KMS-11 (cell line): ENCODE data around the gene HIRA.

Experiments used
- H2AFZ ChIP-seq: fragments of 200-600 bp; sonication (generic); 2 replicates; pipeline ENCODE4 v1.6.1; 2016; ENCODE audit warnings: antibody characterized with exemption, mixed run types, low read depth
- H3K27ac ChIP-seq: fragments of 200-600 bp; sonication (generic); 2 replicates; pipeline ENCODE4 v1.6.1; 2016; ENCODE audit warnings: mild to moderate bottlenecking, mixed run types
- H3K27me3 ChIP-seq: fragments of 200-600 bp; sonication (generic); 2 replicates; pipeline ENCODE4 v1.6.1; 2017; ENCODE audit warnings: mild to moderate bottlenecking, low read depth, mixed run types, moderate library complexity; ENCODE audit not compliant: insufficient read depth
- H3K36me3 ChIP-seq: fragments of 200-600 bp; sonication (generic); 2 replicates; pipeline ENCODE4 v1.6.1; 2017; ENCODE audit warnings: mild to moderate bottlenecking, mixed run types; ENCODE audit not compliant: insufficient read depth
- H3K4me1 ChIP-seq: fragments of 200-600 bp; sonication (generic); 2 replicates; pipeline ENCODE4 v1.6.1; 2016; ENCODE audit warnings: mild to moderate bottlenecking, low read depth, mixed run types; ENCODE audit not compliant: poor library complexity, severe bottlenecking
- H3K4me2 ChIP-seq: fragments of 200-600 bp; sonication (generic); 2 replicates; pipeline ENCODE4 v1.7.0; 2016; ENCODE audit warnings: mild to moderate bottlenecking, mixed run types
- H3K4me3 ChIP-seq: fragments of 200-600 bp; sonication (generic); IDR thresholded peaks from 2 replicates; pipeline ENCODE4 v1.6.1; 2017; ENCODE audit warnings: low read depth, low read length, mixed read lengths; ENCODE audit not compliant: insufficient read depth
- H3K79me2 ChIP-seq: fragments of 200-600 bp; sonication (generic); 2 replicates; pipeline ENCODE4 v1.6.1; 2016; ENCODE audit warnings: low read depth, mixed run types; ENCODE audit not compliant: insufficient read depth
- H3K9ac ChIP-seq: fragments of 200-600 bp; sonication (generic); 2 replicates; pipeline ENCODE4 v1.6.1; 2016; ENCODE audit warnings: mild to moderate bottlenecking, mixed run types
- H4K20me1 ChIP-seq: fragments of 200-600 bp; sonication (generic); 2 replicates; pipeline ENCODE4 v1.6.1; 2016; ENCODE audit warnings: mild to moderate bottlenecking, mixed run types; ENCODE audit not compliant: insufficient read depth
- CTCF ChIP-seq: fragments of 200-600 bp; sonication (generic); conservative IDR thresholded peaks from 2 replicates; pipeline ENCODE4 v1.6.1; 2017; ENCODE audit warnings: low read depth, mild to moderate bottlenecking, antibody characterized with exemption, low read length, moderate library complexity, mixed read lengths

The HIRA gene

GRCh38 chr22:19450363-19451175 is 19.0 kb upstream of the HIRA start:
- no peak overlapping the region for H3K4me3 ChIP-seq
- peaks cover 27% of the 10 kb centered on the region for H3K4me1 ChIP-seq
- no peak overlapping the region for H3K27ac ChIP-seq
- peaks cover 33% of the 10 kb centered on the region for H3K79me2 ChIP-seq
- H3K36me3 ChIP-seq = no peaks in the 10 kb centered on the region
- H3K4me2 ChIP-seq = no peak overlapping the region
- no peak for TF ChIP-seq CTCF
- H3K27me3 ChIP-seq = no peaks in the 10 kb centered on the region
- no peaks in the 10 kb centered on the region for H4K20me1 ChIP-seq
- no peak overlapping the region for H2AFZ ChIP-seq
- H3K9ac ChIP-seq = no peak overlapping the region

GRCh38 chr22:19449422-19449767 is 17.9 kb upstream of the HIRA start:
- Histone ChIP-seq H3K27ac (no peak overlapping the region; the same call in 1 of the 2 replicates), H3K4me3 (no peak overlapping the region), H3K36me3 (no peaks in the 10 kb centered on the region), H2AFZ (no peak overlapping the region), H3K27me3 (no peaks in the 10 kb centered on the region), H3K9ac (no peak overlapping the region), H4K20me1 (no peaks in the 10 kb centered on the region), H3K79me2 (peaks cover 44% of the 10 kb centered on the region), H3K4me1 (peaks cover 27% of the 10 kb centered on the region), H3K4me2 (no peak overlapping the region; the same call in 1 of the 2 replicates)
- TF ChIP-seq CTCF = no peak

GRCh38 chr22:19448739-19449421 is 17.3 kb upstream of the HIRA start:
- Histone ChIP-seq H3K79me2 (peaks cover 49% of the 10 kb centered on the region), H3K9ac (no peak overlapping the region), H4K20me1 (no peaks in the 10 kb centered on the region), H3K36me3 (no peaks in the 10 kb centered on the region), H3K4me2 (peak overlapping the region; percentile 95), H3K27me3 (no peaks in the 10 kb centered on the region), H3K4me1 (peaks cover 27% of the 10 kb centered on the region), H2AFZ (no peak overlapping the region), H3K27ac (no peak overlapping the region; the same call in 1 of the 2 replicates), H3K4me3 (no peak overlapping the region)
- no peak for TF ChIP-seq CTCF

GRCh38 chr22:19448076-19448607 is 16.6 kb upstream of the HIRA start:
- Histone ChIP-seq H4K20me1 (no peaks in the 10 kb centered on the region; the same call in 1 of the 2 replicates), H3K4me1 (peaks cover 27% of the 10 kb centered on the region), H2AFZ (peak overlapping the region; percentile 85), H3K36me3 (no peaks in the 10 kb centered on the region), H3K79me2 (peaks cover 56% of the 10 kb centered on the region), H3K4me3 (no peak overlapping the region), H3K27me3 (no peaks in the 10 kb centered on the region), H3K4me2 (peak overlapping the region; percentile 95), H3K9ac (peak overlapping the region; percentile 79), H3K27ac (peak overlapping the region; percentile 81)
- TF ChIP-seq CTCF = no peak
